Ascending aorta (tissue), 2 donors: ENCODE measurements around the gene METTL22. TPM values are rescaled to one million over a fixed set of nuclear protein-coding genes. Genes with fewer than 3 reads are reported as not detected.

Source experiments
- DNase-seq, 2 donors: peaks; one replicate each; pipeline ENCODE4 v3.0.0-alpha.2; 2019; ENCODE audit warnings: low spot score in 2 of 2
- H3K27ac ChIP-seq, 2 donors: fragments of 200-600 bp; sonication (generic); one replicate each; pipeline ENCODE4 v1.5.1; 2016 to 2017; ENCODE audit warnings: mild to moderate bottlenecking in 1 of 2
- H3K27me3 ChIP-seq: fragments of 200-600 bp; sonication (generic); one replicate; pipeline ENCODE4 v1.5.1; 2017
- H3K36me3 ChIP-seq, 2 donors: fragments of 200-600 bp; sonication (generic); one replicate each; pipeline ENCODE4 v1.5.1; 2016
- H3K4me1 ChIP-seq, 2 donors: fragments of 200-600 bp; sonication (generic); one replicate each; pipeline ENCODE4 v1.5.1; 2016 to 2017; ENCODE audit warnings: mild to moderate bottlenecking in 1 of 2
- H3K4me3 ChIP-seq, 2 donors: fragments of 200-600 bp; sonication (generic); one replicate each; pipeline ENCODE4 v1.5.1; 2016 to 2017; ENCODE audit warnings: mild to moderate bottlenecking in 1 of 2
- H3K9me3 ChIP-seq, 2 donors: fragments of 200-600 bp; sonication (generic); one replicate each; pipeline ENCODE4 v1.5.1; 2016
- intact Hi-C: fragments of 100-400 bp; cut with DNase I; formaldehyde crosslinking; loops from one replicate; pipeline ENCODE4 v1.15.1; 2023
- total RNA-seq: library from RNA; depleted of rRNA; stranded (reverse); fragments of >200 nt; gene quantifications from one replicate; pipeline ENCODE4 v1.1.0, GENCODE V29; 2016
- TF ChIP-seq, protein P1 (sequence below), 3 experiments: fragments of 200-600 bp in 2 of 3; fragments of 450-650 bp in 1 of 3; sonication (generic) in 2 of 3; IDR thresholded peaks; one replicate each; pipeline ENCODE4 v1.5.1; 2016 to 2019; ENCODE audit warnings: antibody characterized with exemption in 3 of 3, mild to moderate bottlenecking in 1 of 3, moderate library complexity in 1 of 3

The METTL22 gene
- total RNA-seq, 1 donor from 2014 or later: 31.7 TPM

DNA sequence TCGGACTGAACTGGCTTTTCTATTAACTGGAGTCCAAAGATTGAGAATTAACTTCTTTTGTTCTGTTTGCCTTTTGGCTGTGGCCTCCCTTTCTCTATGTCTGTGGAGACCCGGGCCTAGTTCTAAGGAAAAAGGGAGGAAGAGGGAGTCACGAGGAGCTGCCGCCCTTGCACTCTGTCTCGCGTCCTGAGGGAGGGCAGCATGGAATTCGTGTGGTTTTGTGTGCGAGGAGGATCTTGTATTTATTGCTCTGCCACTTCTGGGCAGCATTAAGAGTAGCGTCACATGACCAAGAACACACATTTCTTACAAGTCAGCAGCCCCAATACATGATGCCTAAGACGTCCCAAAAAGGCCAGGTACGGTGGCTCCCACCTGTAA, 23.6 kb downstream of the METTL22 start:
- H3K4me1 ChIP-seq: no peaks in the 10 kb centered on the region
- H3K9me3 ChIP-seq: no peaks in the 10 kb centered on the region
- no peak for DNase-seq
- no peak overlapping the region for H3K4me3 ChIP-seq
- no peaks in the 10 kb centered on the region for H3K27me3 ChIP-seq
- H3K36me3 ChIP-seq: peaks cover 69 to 83% of the 10 kb centered on the region in 2 donors
- intact Hi-C loops: no loop called here
- no peak overlapping the region for H3K27ac ChIP-seq
- TF ChIP-seq, protein P1, sequence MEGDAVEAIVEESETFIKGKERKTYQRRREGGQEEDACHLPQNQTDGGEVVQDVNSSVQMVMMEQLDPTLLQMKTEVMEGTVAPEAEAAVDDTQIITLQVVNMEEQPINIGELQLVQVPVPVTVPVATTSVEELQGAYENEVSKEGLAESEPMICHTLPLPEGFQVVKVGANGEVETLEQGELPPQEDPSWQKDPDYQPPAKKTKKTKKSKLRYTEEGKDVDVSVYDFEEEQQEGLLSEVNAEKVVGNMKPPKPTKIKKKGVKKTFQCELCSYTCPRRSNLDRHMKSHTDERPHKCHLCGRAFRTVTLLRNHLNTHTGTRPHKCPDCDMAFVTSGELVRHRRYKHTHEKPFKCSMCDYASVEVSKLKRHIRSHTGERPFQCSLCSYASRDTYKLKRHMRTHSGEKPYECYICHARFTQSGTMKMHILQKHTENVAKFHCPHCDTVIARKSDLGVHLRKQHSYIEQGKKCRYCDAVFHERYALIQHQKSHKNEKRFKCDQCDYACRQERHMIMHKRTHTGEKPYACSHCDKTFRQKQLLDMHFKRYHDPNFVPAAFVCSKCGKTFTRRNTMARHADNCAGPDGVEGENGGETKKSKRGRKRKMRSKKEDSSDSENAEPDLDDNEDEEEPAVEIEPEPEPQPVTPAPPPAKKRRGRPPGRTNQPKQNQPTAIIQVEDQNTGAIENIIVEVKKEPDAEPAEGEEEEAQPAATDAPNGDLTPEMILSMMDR (IDR thresholded peaks at IDR 0.05): no peak

DNA sequence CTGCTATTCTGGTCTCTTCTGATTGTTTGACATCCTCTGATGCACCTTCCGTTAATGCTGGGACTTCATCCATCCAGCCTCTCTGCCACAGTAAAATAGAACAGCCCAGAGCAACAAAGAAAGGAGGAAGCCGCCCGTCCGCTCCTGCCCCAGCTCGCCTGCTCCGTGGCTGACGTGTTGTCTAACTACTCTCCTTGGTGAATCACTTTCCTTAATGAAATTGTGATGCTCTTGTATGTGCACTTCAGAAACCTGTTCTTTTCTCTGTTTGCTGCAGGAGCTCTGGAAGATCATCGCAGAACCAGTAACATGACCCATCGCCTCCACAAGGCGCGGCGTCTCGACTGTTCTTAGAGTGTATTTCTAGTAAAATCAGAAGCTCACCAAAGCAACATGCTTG, 24.3 kb downstream of the METTL22 start:
- no peaks in the 10 kb centered on the region for H3K27me3 ChIP-seq
- H3K4me3 ChIP-seq: no peak overlapping the region
- peaks cover 68 to 81% of the 10 kb centered on the region in 2 donors for H3K36me3 ChIP-seq
- no peak overlapping the region for H3K27ac ChIP-seq
- H3K9me3 ChIP-seq: no peaks in the 10 kb centered on the region
- DNase-seq: no peak
- intact Hi-C loops: no loop called here
- H3K4me1 ChIP-seq: no peaks in the 10 kb centered on the region
- TF ChIP-seq, protein P1 (IDR thresholded peaks at IDR 0.05): no peak

DNA sequence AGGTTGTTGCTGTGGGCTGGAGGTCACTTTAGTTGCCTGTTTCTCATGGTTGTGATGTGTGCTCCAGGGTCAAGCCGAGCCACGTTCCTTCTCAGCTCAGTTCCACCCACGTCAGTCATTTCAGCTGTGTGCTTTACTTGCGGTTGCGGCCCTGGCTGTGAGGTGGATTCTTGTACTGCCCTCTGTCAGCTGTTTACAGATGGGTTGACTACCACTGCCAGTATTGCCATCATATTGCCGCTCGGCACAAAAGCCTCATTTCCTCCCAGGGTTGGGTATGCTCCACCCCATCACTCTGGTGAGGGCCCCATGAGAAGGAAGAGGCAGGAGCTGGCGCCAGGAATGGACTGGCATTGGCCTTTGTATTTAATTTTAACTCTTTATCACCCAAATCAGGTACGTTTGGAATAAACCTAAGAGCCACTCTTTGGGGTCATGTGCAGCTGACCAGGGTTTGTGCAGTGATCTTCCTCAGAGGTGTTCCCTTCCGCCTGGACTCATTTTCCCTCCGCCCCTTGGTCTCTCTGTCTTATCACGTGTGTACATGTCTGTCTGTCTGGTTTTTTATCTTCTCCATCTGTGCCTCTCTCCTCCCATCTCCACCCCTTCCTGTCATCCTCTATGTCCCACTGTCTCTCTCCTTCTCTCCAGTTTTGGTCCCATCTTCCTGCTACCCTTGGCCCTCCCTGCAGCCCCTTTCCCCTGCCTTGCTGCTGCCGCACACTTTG, 25.0 kb downstream of the METTL22 start:
- no peaks in the 10 kb centered on the region for H3K27me3 ChIP-seq
- intact Hi-C loops: no loop called here
- no peak overlapping the region for H3K27ac ChIP-seq
- no peaks in the 10 kb centered on the region for H3K9me3 ChIP-seq
- no peaks in the 10 kb centered on the region for H3K4me1 ChIP-seq
- no peak overlapping the region for H3K4me3 ChIP-seq
- no peak for DNase-seq
- TF ChIP-seq, protein P1 (IDR thresholded peaks at IDR 0.05): no peak
- peaks cover 62 to 76% of the 10 kb centered on the region in 2 donors for H3K36me3 ChIP-seq

DNA sequence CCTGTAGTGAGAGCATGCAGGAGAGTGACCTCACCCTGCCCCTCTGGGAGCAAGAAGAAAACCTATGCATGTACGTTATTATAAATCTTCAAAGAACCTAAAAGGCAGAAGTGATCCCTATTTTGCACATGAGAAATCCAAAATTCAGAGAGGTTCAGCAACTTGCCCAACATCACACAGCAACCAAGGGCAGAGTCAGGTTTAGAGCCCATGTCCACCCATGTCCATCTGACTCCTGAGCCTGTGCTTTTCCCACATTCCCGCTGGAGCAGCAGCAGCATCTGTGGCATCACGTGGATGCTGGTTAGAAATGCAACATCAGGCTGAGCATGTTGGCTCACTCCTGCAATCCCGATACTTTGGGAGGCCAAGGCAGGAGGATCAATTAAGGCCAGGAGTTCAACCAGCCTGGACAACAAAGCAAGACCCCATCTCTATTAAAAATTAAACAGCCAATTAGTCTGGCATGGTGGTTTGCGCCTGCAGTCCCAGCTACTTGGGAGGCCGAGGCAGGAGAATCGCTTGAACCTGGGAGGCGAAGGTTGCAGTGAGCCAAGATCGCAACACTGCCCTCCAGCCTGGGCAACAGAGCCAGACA, 26.3 kb downstream of the METTL22 start:
- H3K4me1 ChIP-seq: no peaks in the 10 kb centered on the region
- TF ChIP-seq, protein P1 (IDR thresholded peaks at IDR 0.05): no peak
- H3K36me3 ChIP-seq: peaks cover 50 to 63% of the 10 kb centered on the region in 2 donors
- H3K4me3 ChIP-seq: no peak overlapping the region
- DNase-seq: no peak
- H3K27ac ChIP-seq: no peak overlapping the region
- H3K9me3 ChIP-seq: no peaks in the 10 kb centered on the region
- H3K27me3 ChIP-seq: no peaks in the 10 kb centered on the region
- intact Hi-C loops: no loop called here

DNA sequence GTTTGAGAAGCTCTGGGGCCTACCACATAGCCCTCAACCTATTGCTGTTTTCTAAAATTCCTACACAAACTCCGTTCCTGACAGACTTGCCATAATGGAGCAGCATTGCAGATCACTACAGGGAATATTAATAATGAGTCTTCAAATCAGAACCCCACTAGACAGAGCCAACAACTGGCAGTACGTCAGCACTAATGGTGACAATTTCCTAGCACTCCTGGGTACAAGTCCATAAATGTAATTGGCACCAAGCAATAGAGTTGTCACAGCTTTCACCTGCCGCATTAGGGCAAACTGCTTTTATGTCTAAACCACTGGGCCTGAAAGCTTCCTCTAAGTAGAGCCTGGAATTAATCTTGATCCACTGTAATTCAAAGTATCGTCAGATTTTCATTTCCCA, 27.4 kb downstream of the METTL22 start:
- Histone ChIP-seq H3K4me3 (no peak overlapping the region), H3K4me1 (no peaks in the 10 kb centered on the region), H3K27ac (no peak overlapping the region), H3K36me3 (peaks cover 43 to 52% of the 10 kb centered on the region in 2 donors), H3K27me3 (no peaks in the 10 kb centered on the region), H3K9me3 (no peaks in the 10 kb centered on the region)
- no peak for DNase-seq
- TF ChIP-seq, protein P1 (IDR thresholded peaks at IDR 0.05): no peak
- intact Hi-C loops: no loop called here
